ENCODE measurements around the gene SDC1. TPM values are rescaled to one million over a fixed set of nuclear protein-coding genes. Genes with fewer than 3 reads are reported as not detected.

The SDC1 gene
- total and polyA plus RNA-seq, 2 experiments from 2014 or later = 92.3 to 107 TPM

- Histone ChIP-seq H3K9me2 (replicated peaks; ENCODE audit: insufficient read depth) (no peaks in the 10 kb centered on the region), H3K4me2 (peak overlapping the region; percentile 64), H3K79me2 (peaks cover 78% of the 10 kb centered on the region), H3K9me3 (ENCODE audit: low read depth) (no peaks in the 10 kb centered on the region), H4K20me1 (ENCODE audit: insufficient read depth, poor library complexity, severe bottlenecking) (no peaks in the 10 kb centered on the region), H3K36me3 (replicated peaks; ENCODE audit: insufficient read depth, low read depth) (no peaks in the 10 kb centered on the region), H2AFZ (no peak overlapping the region), H3K4me1 (ENCODE audit: insufficient read depth) (peaks cover 51% of the 10 kb centered on the region), H3K27me3 (no peaks in the 10 kb centered on the region), H3K27ac (peak overlapping the region; percentile 90), H3K4me3 (no peak overlapping the region)
- 53% methylated on average over 9 of the region's 9 CpGs for WGBS (ENCODE audit: low lambda C conversion rate, missing lambda C conversion rate)
- TF ChIP-seq EZH2 (IDR thresholded peaks at IDR 0.05; ENCODE audit: borderline replicate concordance) = no peak
- TF ChIP-seq EZH2phosphoT487 (IDR thresholded peaks at IDR 0.05; ENCODE audit: low read depth, severe bottlenecking, unreplicated experiment) = no peak
- TF ChIP-seq CTCF (IDR thresholded peaks at IDR 0.05; ENCODE audit: poor library complexity) = no peak
- DNase-seq (ENCODE audit: low spot score) = peak; percentile 63
Measured at GRCh38 chr2:20213651-20214565, 11.0 kb downstream of the SDC1 start.

- H3K27ac ChIP-seq = peak overlapping the region; percentile 90
- WGBS (ENCODE audit: low lambda C conversion rate, missing lambda C conversion rate) = 78% methylated on average over 16 of the region's 16 CpGs
- no peak overlapping the region for H3K4me3 ChIP-seq
- no peak for DNase-seq (ENCODE audit: low spot score)
- H3K79me2 ChIP-seq = peaks cover 71% of the 10 kb centered on the region
- H3K4me1 ChIP-seq (ENCODE audit: insufficient read depth) = peaks cover 58% of the 10 kb centered on the region
- H4K20me1 ChIP-seq (ENCODE audit: insufficient read depth, poor library complexity, severe bottlenecking) = no peaks in the 10 kb centered on the region
- no peaks in the 10 kb centered on the region for H3K36me3 ChIP-seq (replicated peaks; ENCODE audit: insufficient read depth, low read depth)
- H2AFZ ChIP-seq = no peak overlapping the region
- H3K9me2 ChIP-seq (replicated peaks; ENCODE audit: insufficient read depth) = no peaks in the 10 kb centered on the region
- H3K4me2 ChIP-seq = peak overlapping the region; percentile 64
- TF ChIP-seq EZH2phosphoT487 (IDR thresholded peaks at IDR 0.05; ENCODE audit: low read depth, severe bottlenecking, unreplicated experiment) (no peak), EZH2 (IDR thresholded peaks at IDR 0.05; ENCODE audit: borderline replicate concordance) (no peak), CTCF (IDR thresholded peaks at IDR 0.05; ENCODE audit: poor library complexity) (no peak)
- no peaks in the 10 kb centered on the region for H3K9me3 ChIP-seq (ENCODE audit: low read depth)
- H3K27me3 ChIP-seq = no peaks in the 10 kb centered on the region
Measured at GRCh38 chr2:20212871-20213503, 11.9 kb downstream of the SDC1 start.

- Histone ChIP-seq H3K9me2 (replicated peaks; ENCODE audit: insufficient read depth) (no peaks in the 10 kb centered on the region), H3K79me2 (peaks cover 69% of the 10 kb centered on the region), H2AFZ (no peak overlapping the region), H3K36me3 (replicated peaks; ENCODE audit: insufficient read depth, low read depth) (no peaks in the 10 kb centered on the region), H3K4me3 (no peak overlapping the region), H4K20me1 (ENCODE audit: insufficient read depth, poor library complexity, severe bottlenecking) (no peaks in the 10 kb centered on the region), H3K4me2 (peak overlapping the region; percentile 64), H3K9me3 (ENCODE audit: low read depth) (no peaks in the 10 kb centered on the region), H3K4me1 (ENCODE audit: insufficient read depth) (peaks cover 63% of the 10 kb centered on the region), H3K27ac (peak overlapping the region; percentile 90), H3K27me3 (no peaks in the 10 kb centered on the region)
- peak; percentile 70 for DNase-seq (ENCODE audit: low spot score)
- WGBS (ENCODE audit: low lambda C conversion rate, missing lambda C conversion rate) = 48% methylated on average over 10 of the region's 11 CpGs
- TF ChIP-seq EZH2phosphoT487 (IDR thresholded peaks at IDR 0.05; ENCODE audit: low read depth, severe bottlenecking, unreplicated experiment) (no peak), CTCF (IDR thresholded peaks at IDR 0.05; ENCODE audit: poor library complexity) (no peak), EZH2 (IDR thresholded peaks at IDR 0.05; ENCODE audit: borderline replicate concordance) (no peak)
Measured at GRCh38 chr2:20212459-20212870, 12.5 kb downstream of the SDC1 start.
